Activated T-cell treated with anti-CD3 and anti-CD28 coated beads for 24 hours (primary cell): ENCODE data around the gene SLAMF6.

Experiments used
- DNase-seq: peaks from one replicate; pipeline ENCODE4 v3.0.0-alpha.2; 2020; ENCODE audit warnings: low read depth

SLAMF6 gene

GRCh38 chr1:160466961-160467360 lies 56.1 kb downstream of the SLAMF6 start:
- DNase-seq, result no peak

- no peak for DNase-seq
Measured at GRCh38 chr1:160465123-160465522, 57.9 kb downstream of the SLAMF6 start.

- peak; percentile 24 for DNase-seq
Measured at GRCh38 chr1:160460683-160461287, 62.3 kb downstream of the SLAMF6 start.

- DNase-seq, result no peak
Measured at GRCh38 chr1:160460214-160460642, 62.8 kb downstream of the SLAMF6 start.

- DNase-seq, result no peak
Measured at GRCh38 chr1:160459687-160460086, 63.4 kb downstream of the SLAMF6 start.

- no peak for DNase-seq
Measured at GRCh38 chr1:160459056-160459455, 64.0 kb downstream of the SLAMF6 start.

- no peak for DNase-seq
Measured at GRCh38 chr1:160455153-160455517, 67.9 kb downstream of the SLAMF6 start.

- DNase-seq, result no peak
Measured at GRCh38 chr1:160454371-160455152, 68.5 kb downstream of the SLAMF6 start.

- DNase-seq, result no peak
Measured at GRCh38 chr1:160453443-160453842, 69.6 kb downstream of the SLAMF6 start.

GRCh38 chr1:160451859-160452232 lies 71.2 kb downstream of the SLAMF6 start:
- DNase-seq, result no peak

- DNase-seq, result no peak
Measured at GRCh38 chr1:160451119-160451858, 71.8 kb downstream of the SLAMF6 start.

- no peak for DNase-seq
Measured at GRCh38 chr1:160449494-160449893, 73.6 kb downstream of the SLAMF6 start.

- no peak for DNase-seq
Measured at GRCh38 chr1:160446945-160447600, 76.0 kb downstream of the SLAMF6 start.

GRCh38 chr1:160439718-160440117 lies 83.3 kb downstream of the SLAMF6 start:
- DNase-seq, result no peak

GRCh38 chr1:160438935-160439334 lies 84.1 kb downstream of the SLAMF6 start:
- no peak for DNase-seq

- DNase-seq, result no peak
Measured at GRCh38 chr1:160438317-160438918, 84.6 kb downstream of the SLAMF6 start.

- no peak for DNase-seq
Measured at GRCh38 chr1:160437432-160438316, 85.4 kb downstream of the SLAMF6 start.

- no peak for DNase-seq
Measured at GRCh38 chr1:160436966-160437365, 86.1 kb downstream of the SLAMF6 start.
